CD8-positive, alpha-beta memory T cell (primary cell): ENCODE data around the gene TANC2. TPM values are rescaled to one million over a fixed set of nuclear protein-coding genes. Genes with fewer than 3 reads are reported as not detected.

ENCODE experiments used
- CTCF ChIA-PET: fragments of 350-600 bp; sonication (Branson Sonifier 250); formaldehyde crosslinking; loops from one replicate; lab custom pipeline; 2021; ENCODE audit warnings: antibody characterized with exemption; lab: Charles Lee
- POLR2A ChIA-PET: fragments of 350-600 bp; sonication (Branson Sonifier 250); formaldehyde crosslinking; loops from one replicate; lab custom pipeline; 2021; ENCODE audit warnings: antibody characterized with exemption; lab: Charles Lee
- DNase-seq, 5 donors: peaks; one replicate each; pipeline versions ENCODE4 v3.0.0 to v3.0.0-alpha.2; 2020 to 2022; ENCODE audit warnings: mixed read lengths in 1 of 5
- H3K27ac ChIP-seq: one replicate; pipeline ENCODE4 v1.7.0; 2013; ENCODE audit warnings: low read depth, mild to moderate bottlenecking, low read length, moderate library complexity
- H3K27me3 ChIP-seq: 2 replicates; pipeline ENCODE4 v1.7.0; 2013; ENCODE audit warnings: low read length, mild to moderate bottlenecking; ENCODE audit not compliant: insufficient read depth, poor library complexity, severe bottlenecking
- H3K36me3 ChIP-seq: 2 replicates; pipeline ENCODE4 v1.7.0; 2013; ENCODE audit warnings: mild to moderate bottlenecking, low read length, moderate library complexity; ENCODE audit not compliant: insufficient read depth
- H3K4me1 ChIP-seq: 2 replicates; pipeline ENCODE4 v1.7.0; 2013; ENCODE audit warnings: mild to moderate bottlenecking, low read length, moderate library complexity; ENCODE audit not compliant: insufficient read depth
- H3K4me3 ChIP-seq: 2 replicates; pipeline ENCODE4 v1.7.0; 2013; ENCODE audit warnings: mild to moderate bottlenecking, low read length
- H3K9me3 ChIP-seq: 2 replicates; pipeline ENCODE4 v1.7.0; 2013; ENCODE audit warnings: mild to moderate bottlenecking, low read length
- H3K27ac Mint-ChIP-seq, 8 donors: one replicate each; pipeline ENCODE4 v1.8.0; 2020 to 2021; ENCODE audit warnings: mixed read lengths in 8 of 8, mild to moderate bottlenecking in 6 of 8, inconsistent platforms in 3 of 8, moderate library complexity in 3 of 8
- H3K27me3 Mint-ChIP-seq, 2 donors: one replicate each; pipeline ENCODE4 v1.8.0; 2020 to 2021; ENCODE audit warnings: mixed read lengths in 2 of 2, mild to moderate bottlenecking in 1 of 2, moderate library complexity in 1 of 2
- H3K36me3 Mint-ChIP-seq, 3 donors: one replicate each; pipeline ENCODE4 v1.8.0; 2020 to 2021; ENCODE audit warnings: mixed read lengths in 3 of 3, inconsistent platforms in 1 of 3, mild to moderate bottlenecking in 1 of 3
- H3K4me1 Mint-ChIP-seq, 3 donors: one replicate each; pipeline ENCODE4 v1.8.0; 2020 to 2021; ENCODE audit warnings: mixed read lengths in 3 of 3, inconsistent platforms in 1 of 3, mild to moderate bottlenecking in 1 of 3
- H3K4me3 Mint-ChIP-seq, 7 donors: one replicate each; pipeline ENCODE4 v1.8.0; 2020 to 2021; ENCODE audit warnings: mixed read lengths in 7 of 7, mild to moderate bottlenecking in 6 of 7, moderate library complexity in 4 of 7, inconsistent platforms in 2 of 7
- H3K9me3 Mint-ChIP-seq, 5 donors: one replicate each; pipeline ENCODE4 v1.8.0; 2020 to 2022; ENCODE audit warnings: mixed read lengths in 5 of 5, mild to moderate bottlenecking in 3 of 5, moderate library complexity in 2 of 5, inconsistent platforms in 1 of 5
- polyA plus RNA-seq: library from polyadenylated mRNA; unstranded; fragments of 300-500 nt; fragmentation: Illumina TruSeq; gene quantifications from one replicate; pipeline ENCODE4 v1.2.3, GENCODE V29; 2021
- total RNA-seq, 2 experiments: library from RNA; stranded (reverse); gene quantifications; one replicate each; pipeline ENCODE4 v1.2.3, GENCODE V29; 2021

The TANC2 gene
- total RNA-seq, result 1 to 10 TPM; 6.3 to 6.8 TPM
- 3.2 TPM for polyA plus RNA-seq

GRCh38 chr17:62965686-62966425 lies at the start of gene TANC2:
TSS of gene TANC2 (plus strand) at chr17:62966235. CDS start at chr17:63009560, 43,325 bp downstream.
- peak; percentile 70 to 90 (median 84) for DNase-seq
- Histone ChIP-seq H3K9me3 (no peaks in the 10 kb centered on the region), H3K27me3 (no peaks in the 10 kb centered on the region), H3K4me3 (peak within 1 kb of the TSS; percentile 64), H3K27ac (peak within 1 kb of the TSS; percentile 74), H3K36me3 (no peaks in the 10 kb centered on the region), H3K4me1 (peaks cover 22% of the 10 kb centered on the region)
- peak within 1 kb of the TSS; percentile 93 to 100 (median 96) for H3K4me3 Mint-ChIP-seq
- peaks cover 26 to 46% (median 34%) of the 10 kb centered on the region in 3 donors for H3K4me1 Mint-ChIP-seq
- H3K36me3 Mint-ChIP-seq, result peaks cover 0 to 6% (median 0%) of the 10 kb centered on the region in 3 donors
- peak within 1 kb of the TSS; percentile 94 to 100 (median 98) for H3K27ac Mint-ChIP-seq
- CTCF ChIA-PET, result interaction anchor here (1.0 to 3.8 kb wide), 4 partner anchors 9 to 258 kb away, joined by 3 to 12 read pairs (median 4); no protein-coding TSS in a partner anchor
- no peaks in the 10 kb centered on the region for H3K9me3 Mint-ChIP-seq
- H3K27me3 Mint-ChIP-seq, result peaks cover 4% of the 10 kb centered on the region in 2 donors
- POLR2A ChIA-PET, result interaction anchor here (0.6 to 1.5 kb wide), 3 partner anchors 241 to 330 kb away, joined by 3 to 4 read pairs (median 3); no protein-coding TSS in a partner anchor

GRCh38 chr17:62916684-62917571 lies 49.1 kb upstream of the TANC2 start:
- no peak overlapping the region for H3K27ac ChIP-seq
- Mint-ChIP-seq H3K4me1 (no peaks in the 10 kb centered on the region), H3K9me3 (peaks cover 0 to 5% (median 3%) of the 10 kb centered on the region in 5 donors), H3K36me3 (no peaks in the 10 kb centered on the region), H3K4me3 (no peak overlapping the region), H3K27ac (no peak overlapping the region), H3K27me3 (peaks cover 8 to 33% of the 10 kb centered on the region in 2 donors)
- POLR2A ChIA-PET, result no interaction called here
- no peaks in the 10 kb centered on the region for H3K36me3 ChIP-seq
- DNase-seq, result no peak
- H3K4me3 ChIP-seq, result no peak overlapping the region
- no peaks in the 10 kb centered on the region for H3K9me3 ChIP-seq
- H3K4me1 ChIP-seq, result no peaks in the 10 kb centered on the region
- no peaks in the 10 kb centered on the region for H3K27me3 ChIP-seq
- CTCF ChIA-PET, result no interaction called here

GRCh38 chr17:62919388-62919787 lies 46.6 kb upstream of the TANC2 start:
- Mint-ChIP-seq H3K4me3 (no peak overlapping the region), H3K27ac (no peak overlapping the region), H3K27me3 (peaks cover under 1 to 25% of the 10 kb centered on the region in 2 donors), H3K36me3 (no peaks in the 10 kb centered on the region), H3K9me3 (no peaks in the 10 kb centered on the region), H3K4me1 (no peaks in the 10 kb centered on the region)
- Histone ChIP-seq H3K36me3 (no peaks in the 10 kb centered on the region), H3K4me1 (no peaks in the 10 kb centered on the region), H3K4me3 (no peak overlapping the region), H3K27ac (no peak overlapping the region), H3K9me3 (no peaks in the 10 kb centered on the region), H3K27me3 (no peaks in the 10 kb centered on the region)
- CTCF ChIA-PET, result no interaction called here
- POLR2A ChIA-PET, result no interaction called here
- no peak for DNase-seq

- Mint-ChIP-seq H3K4me1 (no peaks in the 10 kb centered on the region), H3K9me3 (no peaks in the 10 kb centered on the region), H3K36me3 (no peaks in the 10 kb centered on the region), H3K4me3 (no peak overlapping the region), H3K27ac (no peak overlapping the region), H3K27me3 (peaks cover 0 to 19% of the 10 kb centered on the region in 2 donors)
- POLR2A ChIA-PET, result no interaction called here
- CTCF ChIA-PET, result no interaction called here
- Histone ChIP-seq H3K4me3 (no peak overlapping the region), H3K4me1 (no peaks in the 10 kb centered on the region), H3K27me3 (no peaks in the 10 kb centered on the region), H3K9me3 (no peaks in the 10 kb centered on the region), H3K36me3 (no peaks in the 10 kb centered on the region), H3K27ac (no peak overlapping the region)
- no peak for DNase-seq
These were observed 45.7 kb upstream of the TANC2 start for GRCh38 chr17:62920300-62920699.

GRCh38 chr17:62921817-62922216 lies 44.2 kb upstream of the TANC2 start:
- Histone ChIP-seq H3K9me3 (no peaks in the 10 kb centered on the region), H3K27me3 (no peaks in the 10 kb centered on the region), H3K4me1 (no peaks in the 10 kb centered on the region), H3K27ac (no peak overlapping the region), H3K36me3 (no peaks in the 10 kb centered on the region), H3K4me3 (no peak overlapping the region)
- ChIA-PET POLR2A (no interaction called here), CTCF (no interaction called here)
- DNase-seq, result no peak
- Mint-ChIP-seq H3K4me3 (no peak overlapping the region), H3K36me3 (no peaks in the 10 kb centered on the region), H3K27ac (no peak overlapping the region), H3K4me1 (no peaks in the 10 kb centered on the region), H3K27me3 (peaks cover 0 to 22% of the 10 kb centered on the region in 2 donors), H3K9me3 (no peaks in the 10 kb centered on the region)

GRCh38 chr17:62923258-62924150 lies 42.5 kb upstream of the TANC2 start:
- Histone ChIP-seq H3K27me3 (no peaks in the 10 kb centered on the region), H3K4me3 (no peak overlapping the region), H3K4me1 (no peaks in the 10 kb centered on the region), H3K36me3 (no peaks in the 10 kb centered on the region), H3K9me3 (no peaks in the 10 kb centered on the region), H3K27ac (no peak overlapping the region)
- no peak for DNase-seq
- POLR2A ChIA-PET, result no interaction called here
- H3K4me3 Mint-ChIP-seq, result no peak overlapping the region
- peaks cover 3 to 27% of the 10 kb centered on the region in 2 donors for H3K27me3 Mint-ChIP-seq
- H3K36me3 Mint-ChIP-seq, result no peaks in the 10 kb centered on the region
- no peak overlapping the region for H3K27ac Mint-ChIP-seq
- no peaks in the 10 kb centered on the region for H3K4me1 Mint-ChIP-seq
- CTCF ChIA-PET, result no interaction called here
- no peaks in the 10 kb centered on the region for H3K9me3 Mint-ChIP-seq

- Mint-ChIP-seq H3K9me3 (no peaks in the 10 kb centered on the region), H3K36me3 (no peaks in the 10 kb centered on the region), H3K27me3 (peaks cover 3 to 23% of the 10 kb centered on the region in 2 donors), H3K4me1 (no peaks in the 10 kb centered on the region), H3K27ac (no peak overlapping the region), H3K4me3 (no peak overlapping the region)
- H3K27me3 ChIP-seq, result no peaks in the 10 kb centered on the region
- POLR2A ChIA-PET, result no interaction called here
- CTCF ChIA-PET, result no interaction called here
- H3K4me3 ChIP-seq, result no peak overlapping the region
- DNase-seq, result no peak
- H3K4me1 ChIP-seq, result no peaks in the 10 kb centered on the region
- H3K36me3 ChIP-seq, result no peaks in the 10 kb centered on the region
- H3K27ac ChIP-seq, result no peak overlapping the region
- no peaks in the 10 kb centered on the region for H3K9me3 ChIP-seq
These were observed 40.7 kb upstream of the TANC2 start for GRCh38 chr17:62925267-62925836.
